ENCODE measurements around the gene FGF14. TPM values are rescaled to one million over a fixed set of nuclear protein-coding genes. Genes with fewer than 3 reads are reported as not detected.

The FGF14 gene
- total RNA-seq, 1 experiment from 2014 or later = 0.22 TPM

- Histone ChIP-seq H2BK12ac (ENCODE audit: insufficient read length, low read depth, low read length) (no peak overlapping the region), H2AK5ac (ENCODE audit: insufficient read length, low read length) (no peak overlapping the region), H3K9me3 (ENCODE audit: control insufficient read depth, low read depth, low read length) (no peaks in the 10 kb centered on the region), H3K18ac (ENCODE audit: insufficient read length, low read depth, low read length) (no peak overlapping the region), H3K27me3 (ENCODE audit: insufficient read depth, low read length) (no peaks in the 10 kb centered on the region), H3K79me2 (ENCODE audit: insufficient read depth, low read length) (no peaks in the 10 kb centered on the region), H3K14ac (ENCODE audit: insufficient read depth, low read length) (no peak overlapping the region), H4K5ac (ENCODE audit: insufficient read length, low read depth, low read length) (no peak overlapping the region), H3K9ac (ENCODE audit: extremely low read depth, insufficient read length, low read length) (no peak overlapping the region), H3K27ac (ENCODE audit: insufficient read length, low read depth, low read length) (no peak overlapping the region), H3K56ac (ENCODE audit: insufficient read length, low read depth, low read length) (no peak overlapping the region), H2BK5ac (ENCODE audit: insufficient read length, low read length) (no peak overlapping the region), H3K79me1 (ENCODE audit: insufficient read depth, low read depth, low read length, poor library complexity, severe bottlenecking) (no peaks in the 10 kb centered on the region), H2BK20ac (ENCODE audit: low read depth, low read length, poor library complexity, severe bottlenecking) (no peak overlapping the region), H2AFZ (ENCODE audit: low read length) (no peak overlapping the region), H4K20me1 (ENCODE audit: control insufficient read depth, insufficient read depth, insufficient read length) (no peaks in the 10 kb centered on the region), H2BK15ac (ENCODE audit: low read depth, low read length) (no peak overlapping the region), H3K4me1 (ENCODE audit: insufficient read depth, low read length) (no peaks in the 10 kb centered on the region), H2BK120ac (ENCODE audit: low read depth, low read length, poor library complexity, severe bottlenecking) (no peak overlapping the region), H3K23me2 (ENCODE audit: insufficient read length, low read depth, low read length, poor library complexity, severe bottlenecking) (no peaks in the 10 kb centered on the region), H3K23ac (ENCODE audit: insufficient read length, low read depth, low read length) (no peak overlapping the region), H4K8ac (replicated peaks; ENCODE audit: insufficient read length, low read depth, low read length) (no peak overlapping the region), H3K4me2 (ENCODE audit: insufficient read depth, insufficient read length, low read length) (no peak overlapping the region), H3K4ac (ENCODE audit: low read depth, low read length) (no peak overlapping the region), H3T11ph (ENCODE audit: low read length) (no peak overlapping the region), H4K91ac (ENCODE audit: insufficient read length, low read depth, low read length) (no peak overlapping the region)
- Mint-ChIP-seq H3K36me3 (ENCODE audit: insufficient read depth in 1 of 3, low read depth in 3 of 3) (no peaks in the 10 kb centered on the region), H3K27ac (no peak overlapping the region), H3K9me3 (no peaks in the 10 kb centered on the region), H3K27me3 (ENCODE audit: low read depth) (no peaks in the 10 kb centered on the region), H3K4me1 (no peaks in the 10 kb centered on the region), H3K4me3 (no peak overlapping the region)
- TF ChIP-seq, protein P1, sequence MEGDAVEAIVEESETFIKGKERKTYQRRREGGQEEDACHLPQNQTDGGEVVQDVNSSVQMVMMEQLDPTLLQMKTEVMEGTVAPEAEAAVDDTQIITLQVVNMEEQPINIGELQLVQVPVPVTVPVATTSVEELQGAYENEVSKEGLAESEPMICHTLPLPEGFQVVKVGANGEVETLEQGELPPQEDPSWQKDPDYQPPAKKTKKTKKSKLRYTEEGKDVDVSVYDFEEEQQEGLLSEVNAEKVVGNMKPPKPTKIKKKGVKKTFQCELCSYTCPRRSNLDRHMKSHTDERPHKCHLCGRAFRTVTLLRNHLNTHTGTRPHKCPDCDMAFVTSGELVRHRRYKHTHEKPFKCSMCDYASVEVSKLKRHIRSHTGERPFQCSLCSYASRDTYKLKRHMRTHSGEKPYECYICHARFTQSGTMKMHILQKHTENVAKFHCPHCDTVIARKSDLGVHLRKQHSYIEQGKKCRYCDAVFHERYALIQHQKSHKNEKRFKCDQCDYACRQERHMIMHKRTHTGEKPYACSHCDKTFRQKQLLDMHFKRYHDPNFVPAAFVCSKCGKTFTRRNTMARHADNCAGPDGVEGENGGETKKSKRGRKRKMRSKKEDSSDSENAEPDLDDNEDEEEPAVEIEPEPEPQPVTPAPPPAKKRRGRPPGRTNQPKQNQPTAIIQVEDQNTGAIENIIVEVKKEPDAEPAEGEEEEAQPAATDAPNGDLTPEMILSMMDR (conservative IDR thresholded peaks at IDR 0.05) = no peak
- no peak for DNase-seq
- no CpG with 5 or more reads among the region's 3 CpGs for WGBS (ENCODE audit: extremely low coverage, insufficient read length, low lambda C conversion rate)
These were observed 526.8 kb downstream of the FGF14 start for GRCh38 chr13:101875091-101875490.

Measured in H9 (cell line).